ENCODE data around the gene DPH5. TPM values are rescaled to one million over a fixed set of nuclear protein-coding genes. Genes with fewer than 3 reads are reported as not detected.

DPH5 gene
- polyA plus RNA-seq, 1 of the 3 experiments (the other 2 are of a cell fraction): 36.6 TPM

DNA sequence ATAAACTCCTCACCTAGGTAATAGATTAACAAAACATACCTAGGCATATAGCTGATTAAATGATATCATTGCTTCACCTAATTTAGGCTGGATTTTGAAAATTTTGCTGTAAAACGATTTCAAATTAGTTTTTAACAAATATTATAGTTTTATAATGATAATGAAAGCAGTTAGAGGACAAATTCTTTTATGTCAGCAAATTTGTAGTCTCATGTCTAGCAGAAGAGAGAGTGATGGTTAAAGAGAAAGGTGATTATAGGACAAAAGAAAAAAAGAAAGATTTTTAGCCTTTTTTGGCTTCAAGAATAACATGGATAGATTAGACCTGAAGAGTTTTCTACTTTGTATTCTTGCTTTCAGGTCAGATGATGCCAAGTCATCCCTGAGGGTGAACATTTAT, 3.6 kb upstream of the DPH5 start:
- ChIA-PET CTCF (no interaction called here), POLR2A (no interaction called here)
- Histone ChIP-seq H3K9me3 (0 out of 2 replicates have a peak, but pooled peaks cover 3% of the 10 kb centered on the region), H3K9ac (no peak overlapping the region), H2AFZ (ENCODE audit: low read depth) (no peak overlapping the region), H3K36me3 (replicated peaks in 1 of 2; ENCODE audit: control insufficient read depth in 1 of 2, insufficient read depth in 2 of 2, low read length in 1 of 2) (peaks cover 0 to 10% of the 10 kb centered on the region in 2 experiments), H3F3A (replicated peaks; ENCODE audit: insufficient read depth) (no peaks in the 10 kb centered on the region), H3K4me3 (ENCODE audit: low read depth in 2 of 2, low read length in 1 of 2) (no peak overlapping the region), H4K20me1 (ENCODE audit: insufficient read depth) (no peaks in the 10 kb centered on the region), H3K27ac (ENCODE audit: low read depth in 2 of 2, low read length in 1 of 2) (no peak overlapping the region), H3K9me2 (no peaks in the 10 kb centered on the region), H3K4me1 (ENCODE audit: control insufficient read depth in 1 of 2, insufficient read depth in 2 of 2, low read depth in 1 of 2, low read length in 1 of 2) (peaks cover 4 to 6% of the 10 kb centered on the region in 2 experiments; a peak in 2 of 4 replicates), H3K79me2 (ENCODE audit: insufficient read depth) (peaks cover 30% of the 10 kb centered on the region), H3K27me3 (ENCODE audit: insufficient read depth) (no peaks in the 10 kb centered on the region), H3K4me2 (no peak overlapping the region)
- TF ChIP-seq MXI1 (IDR thresholded peaks at IDR 0.05; ENCODE audit: low read depth, low read length) (no peak), FOXJ3 (CRISPR knock-in tag; IDR thresholded peaks at IDR 0.05) (no peak), TAF1 (IDR thresholded peaks at IDR 0.05; ENCODE audit: borderline replicate concordance, low read depth, low read length) (no peak), GATA2 (CRISPR knock-in tag; IDR thresholded peaks at IDR 0.05) (no peak), FOXM1 (IDR thresholded peaks at IDR 0.05; ENCODE audit: low read depth) (no peak), MEF2A (IDR thresholded peaks at IDR 0.05; ENCODE audit: borderline replicate concordance, low read depth) (no peak), YY1 (IDR thresholded peaks at IDR 0.05; ENCODE audit: low read depth) (no peak), TCF12 (IDR thresholded peaks at IDR 0.05) (no peak)
- TF ChIP-seq, protein P1, sequence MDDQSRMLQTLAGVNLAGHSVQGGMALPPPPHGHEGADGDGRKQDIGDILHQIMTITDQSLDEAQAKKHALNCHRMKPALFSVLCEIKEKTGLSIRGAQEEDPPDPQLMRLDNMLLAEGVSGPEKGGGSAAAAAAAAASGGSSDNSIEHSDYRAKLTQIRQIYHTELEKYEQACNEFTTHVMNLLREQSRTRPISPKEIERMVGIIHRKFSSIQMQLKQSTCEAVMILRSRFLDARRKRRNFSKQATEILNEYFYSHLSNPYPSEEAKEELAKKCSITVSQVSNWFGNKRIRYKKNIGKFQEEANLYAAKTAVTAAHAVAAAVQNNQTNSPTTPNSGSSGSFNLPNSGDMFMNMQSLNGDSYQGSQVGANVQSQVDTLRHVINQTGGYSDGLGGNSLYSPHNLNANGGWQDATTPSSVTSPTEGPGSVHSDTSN (IDR thresholded peaks at IDR 0.05): no peak
- TF ChIP-seq, protein P2, sequence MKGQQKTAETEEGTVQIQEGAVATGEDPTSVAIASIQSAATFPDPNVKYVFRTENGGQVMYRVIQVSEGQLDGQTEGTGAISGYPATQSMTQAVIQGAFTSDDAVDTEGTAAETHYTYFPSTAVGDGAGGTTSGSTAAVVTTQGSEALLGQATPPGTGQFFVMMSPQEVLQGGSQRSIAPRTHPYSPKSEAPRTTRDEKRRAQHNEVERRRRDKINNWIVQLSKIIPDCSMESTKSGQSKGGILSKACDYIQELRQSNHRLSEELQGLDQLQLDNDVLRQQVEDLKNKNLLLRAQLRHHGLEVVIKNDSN (IDR thresholded peaks at IDR 0.05; ENCODE audit: borderline replicate concordance, low read depth): no peak
- TF ChIP-seq, protein P3, sequence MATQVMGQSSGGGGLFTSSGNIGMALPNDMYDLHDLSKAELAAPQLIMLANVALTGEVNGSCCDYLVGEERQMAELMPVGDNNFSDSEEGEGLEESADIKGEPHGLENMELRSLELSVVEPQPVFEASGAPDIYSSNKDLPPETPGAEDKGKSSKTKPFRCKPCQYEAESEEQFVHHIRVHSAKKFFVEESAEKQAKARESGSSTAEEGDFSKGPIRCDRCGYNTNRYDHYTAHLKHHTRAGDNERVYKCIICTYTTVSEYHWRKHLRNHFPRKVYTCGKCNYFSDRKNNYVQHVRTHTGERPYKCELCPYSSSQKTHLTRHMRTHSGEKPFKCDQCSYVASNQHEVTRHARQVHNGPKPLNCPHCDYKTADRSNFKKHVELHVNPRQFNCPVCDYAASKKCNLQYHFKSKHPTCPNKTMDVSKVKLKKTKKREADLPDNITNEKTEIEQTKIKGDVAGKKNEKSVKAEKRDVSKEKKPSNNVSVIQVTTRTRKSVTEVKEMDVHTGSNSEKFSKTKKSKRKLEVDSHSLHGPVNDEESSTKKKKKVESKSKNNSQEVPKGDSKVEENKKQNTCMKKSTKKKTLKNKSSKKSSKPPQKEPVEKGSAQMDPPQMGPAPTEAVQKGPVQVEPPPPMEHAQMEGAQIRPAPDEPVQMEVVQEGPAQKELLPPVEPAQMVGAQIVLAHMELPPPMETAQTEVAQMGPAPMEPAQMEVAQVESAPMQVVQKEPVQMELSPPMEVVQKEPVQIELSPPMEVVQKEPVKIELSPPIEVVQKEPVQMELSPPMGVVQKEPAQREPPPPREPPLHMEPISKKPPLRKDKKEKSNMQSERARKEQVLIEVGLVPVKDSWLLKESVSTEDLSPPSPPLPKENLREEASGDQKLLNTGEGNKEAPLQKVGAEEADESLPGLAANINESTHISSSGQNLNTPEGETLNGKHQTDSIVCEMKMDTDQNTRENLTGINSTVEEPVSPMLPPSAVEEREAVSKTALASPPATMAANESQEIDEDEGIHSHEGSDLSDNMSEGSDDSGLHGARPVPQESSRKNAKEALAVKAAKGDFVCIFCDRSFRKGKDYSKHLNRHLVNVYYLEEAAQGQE (IDR thresholded peaks at IDR 0.05; ENCODE audit: low read depth, low read length): no peak
- WGBS (ENCODE audit: low lambda C conversion rate): 93% methylated on average over 1 of the region's 1 CpG
- DNase-seq: no peak

DNA sequence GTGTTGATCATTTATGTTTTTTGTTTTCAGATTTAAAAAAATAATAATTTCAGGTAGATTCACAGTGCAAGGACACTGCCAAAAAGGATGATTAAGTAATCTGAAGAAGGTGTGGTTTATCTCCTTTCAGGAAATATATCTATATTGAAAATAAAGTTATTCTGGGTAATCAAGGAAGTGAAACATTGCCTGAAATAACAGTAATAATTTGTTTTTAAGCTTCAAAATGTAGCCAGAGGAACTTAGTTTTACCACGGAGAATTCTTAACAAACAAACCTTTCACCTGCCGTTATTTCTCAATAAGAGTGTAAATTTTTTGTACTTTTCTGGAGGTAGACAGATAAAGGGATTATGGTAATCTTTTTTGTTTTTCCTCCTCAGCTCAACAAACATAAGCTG, 2.9 kb upstream of the DPH5 start:
- Histone ChIP-seq H3K27ac (ENCODE audit: low read depth in 2 of 2, low read length in 1 of 2) (no peak overlapping the region), H3K36me3 (replicated peaks in 1 of 2; ENCODE audit: control insufficient read depth in 1 of 2, insufficient read depth in 2 of 2, low read length in 1 of 2) (peaks cover 0 to 10% of the 10 kb centered on the region in 2 experiments), H3K9me3 (0 out of 2 replicates have a peak, but pooled peaks cover 3% of the 10 kb centered on the region), H3K79me2 (ENCODE audit: insufficient read depth) (peaks cover 37% of the 10 kb centered on the region), H3K4me2 (no peak overlapping the region), H3K4me1 (ENCODE audit: control insufficient read depth in 1 of 2, insufficient read depth in 2 of 2, low read depth in 1 of 2, low read length in 1 of 2) (peaks cover 4 to 6% of the 10 kb centered on the region in 2 experiments; a peak in 2 of 4 replicates), H4K20me1 (ENCODE audit: insufficient read depth) (no peaks in the 10 kb centered on the region), H3K27me3 (ENCODE audit: insufficient read depth) (no peaks in the 10 kb centered on the region), H3K9ac (no peak overlapping the region), H3F3A (replicated peaks; ENCODE audit: insufficient read depth) (no peaks in the 10 kb centered on the region), H3K9me2 (no peaks in the 10 kb centered on the region), H2AFZ (ENCODE audit: low read depth) (no peak overlapping the region), H3K4me3 (ENCODE audit: low read depth in 2 of 2, low read length in 1 of 2) (no peak overlapping the region)
- DNase-seq: no peak
- WGBS (ENCODE audit: low lambda C conversion rate): 65% methylated on average over 2 of the region's 2 CpGs
- ChIA-PET CTCF (no interaction called here), POLR2A (no interaction called here)
- TF ChIP-seq NFIC (IDR thresholded peaks at IDR 0.05; ENCODE audit: borderline replicate concordance) (no peak), SMC3 (IDR thresholded peaks at IDR 0.05; ENCODE audit: low read depth, low read length) (no peak), YY1 (IDR thresholded peaks at IDR 0.05; ENCODE audit: low read depth) (no peak), FOSL2 (IDR thresholded peaks at IDR 0.05; ENCODE audit: borderline replicate concordance, low read depth) (no peak), POLR2AphosphoS5 (IDR thresholded peaks at IDR 0.05; ENCODE audit: low read depth, low read length) (no peak), FOXM1 (IDR thresholded peaks at IDR 0.05; ENCODE audit: low read depth) (no peak), EP300 (IDR thresholded peaks at IDR 0.05; ENCODE audit: borderline replicate concordance in 1 of 2, low read depth in 1 of 2, low read length in 1 of 2) (no peak), RCOR1 (IDR thresholded peaks at IDR 0.05; ENCODE audit: low read length) (no peak)
- TF ChIP-seq, protein P3 (IDR thresholded peaks at IDR 0.05; ENCODE audit: low read depth, low read length): no peak
- TF ChIP-seq, protein P4, sequence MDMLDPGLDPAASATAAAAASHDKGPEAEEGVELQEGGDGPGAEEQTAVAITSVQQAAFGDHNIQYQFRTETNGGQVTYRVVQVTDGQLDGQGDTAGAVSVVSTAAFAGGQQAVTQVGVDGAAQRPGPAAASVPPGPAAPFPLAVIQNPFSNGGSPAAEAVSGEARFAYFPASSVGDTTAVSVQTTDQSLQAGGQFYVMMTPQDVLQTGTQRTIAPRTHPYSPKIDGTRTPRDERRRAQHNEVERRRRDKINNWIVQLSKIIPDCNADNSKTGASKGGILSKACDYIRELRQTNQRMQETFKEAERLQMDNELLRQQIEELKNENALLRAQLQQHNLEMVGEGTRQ (IDR thresholded peaks at IDR 0.05; ENCODE audit: borderline replicate concordance, low read depth, low read length): no peak

All from SK-N-SH (cell line).